Activated T-cell treated with anti-CD3 and anti-CD28 coated beads, Interleukin-2, amount 50 U/mL, for 24 hours (primary cell): ENCODE measurements around the gene ADSL.
A peak's percentile ranks its signal among the peaks of the same experiment; 100 is the strongest.

Experiments used
- DNase-seq: peaks from one replicate; pipeline ENCODE4 v3.0.0-alpha.2; 2020
- H3K27ac Mint-ChIP-seq: 2 replicates; pipeline ENCODE4 v1.8.0; 2020; ENCODE audit warnings: mild to moderate bottlenecking, mixed read lengths
- H3K27me3 Mint-ChIP-seq: 2 replicates; pipeline ENCODE4 v1.8.0; 2020; ENCODE audit warnings: mixed read lengths
- H3K36me3 Mint-ChIP-seq: 2 replicates; pipeline ENCODE4 v1.8.0; 2020; ENCODE audit warnings: low read depth, mixed read lengths
- H3K4me1 Mint-ChIP-seq: 2 replicates; pipeline ENCODE4 v1.8.0; 2020; ENCODE audit warnings: low read depth, mixed read lengths
- H3K4me3 Mint-ChIP-seq: 2 replicates; pipeline ENCODE4 v1.8.0; 2020; ENCODE audit warnings: mild to moderate bottlenecking, moderate library complexity, mixed read lengths
- H3K9me3 Mint-ChIP-seq: 2 replicates; pipeline ENCODE4 v1.8.0; 2020; ENCODE audit warnings: mixed read lengths

The ADSL gene

DNA sequence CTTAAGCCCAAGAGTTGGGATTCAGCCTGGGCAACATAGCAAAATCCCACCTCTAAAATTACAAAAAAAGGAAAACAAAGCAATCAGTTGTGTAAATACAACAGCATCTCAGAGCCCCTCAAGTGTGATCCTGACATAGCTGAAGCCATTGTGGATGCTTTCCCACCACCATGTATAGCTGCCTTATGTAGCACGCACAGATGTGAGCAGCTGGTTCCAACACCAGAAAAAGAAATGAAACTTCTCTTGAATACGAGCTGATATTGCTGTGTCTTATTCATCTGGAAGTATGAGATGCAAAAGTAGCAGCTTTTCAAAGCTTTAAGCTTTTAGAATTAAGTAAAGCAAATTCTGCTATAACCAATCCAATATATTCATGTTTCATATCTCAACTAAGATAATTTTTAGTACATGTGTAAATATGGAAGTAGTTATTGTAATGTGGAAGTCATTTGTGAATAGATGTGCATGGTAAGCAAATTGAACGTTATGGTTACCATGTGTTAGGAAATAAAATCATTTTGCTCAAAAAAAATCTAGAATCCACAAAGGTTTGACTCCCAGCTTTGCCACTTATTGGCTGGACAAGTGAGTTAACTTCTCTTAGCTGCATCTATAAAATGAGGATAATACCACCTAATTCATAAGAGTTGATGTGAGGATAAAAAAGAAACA, 87.3 kb downstream of the ADSL start:
- Mint-ChIP-seq H3K36me3 (peaks cover 63% of the 10 kb centered on the region), H3K4me3 (no peak overlapping the region), H3K27me3 (no peaks in the 10 kb centered on the region), H3K9me3 (no peaks in the 10 kb centered on the region), H3K4me1 (peaks cover 55% of the 10 kb centered on the region), H3K27ac (peak overlapping the region; percentile 49)
- DNase-seq: no peak

DNA sequence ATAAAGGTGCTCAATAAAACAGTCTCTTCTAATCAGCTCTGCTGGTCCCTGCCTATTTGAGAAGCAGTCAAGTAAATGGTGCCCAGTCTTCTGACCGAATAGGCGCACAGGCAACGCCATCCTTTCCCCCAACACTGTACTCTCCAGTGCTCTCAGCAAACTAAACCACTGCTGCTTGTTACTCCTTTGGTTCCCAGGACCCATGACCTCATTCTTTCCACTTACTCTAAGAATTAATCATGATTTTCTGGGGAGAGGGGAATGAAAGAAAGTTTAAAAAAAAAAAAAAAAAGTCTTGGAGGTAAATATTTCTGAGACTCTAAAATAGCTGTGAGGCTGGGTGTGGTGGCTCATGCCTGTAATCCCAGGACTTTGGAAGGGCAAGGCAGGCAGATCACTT, 87.8 kb downstream of the ADSL start:
- no peaks in the 10 kb centered on the region for H3K27me3 Mint-ChIP-seq
- no peaks in the 10 kb centered on the region for H3K9me3 Mint-ChIP-seq
- H3K4me1 Mint-ChIP-seq: peaks cover 58% of the 10 kb centered on the region
- H3K4me3 Mint-ChIP-seq: no peak overlapping the region
- peak overlapping the region; percentile 49 for H3K27ac Mint-ChIP-seq
- H3K36me3 Mint-ChIP-seq: peaks cover 58% of the 10 kb centered on the region
- DNase-seq: no peak

DNA sequence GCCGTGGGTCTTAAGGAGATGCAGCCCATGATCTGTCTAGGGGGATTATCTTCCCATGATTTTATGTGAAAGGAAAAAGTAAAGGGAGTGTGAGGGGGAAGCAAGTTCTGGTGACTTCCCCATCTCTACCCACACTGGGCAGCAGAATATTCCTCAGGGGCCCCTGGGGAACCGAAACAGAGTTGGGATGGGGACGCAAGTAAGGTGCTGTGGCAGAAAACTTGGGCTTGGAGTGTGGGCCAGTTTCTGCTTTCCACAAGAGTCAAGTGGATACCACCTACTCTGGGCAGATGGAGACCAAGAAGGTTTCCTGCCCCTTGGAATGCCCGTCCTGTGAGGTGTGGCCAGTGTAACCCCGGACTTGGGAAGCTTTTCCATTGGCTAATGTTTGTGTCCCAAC, 88.4 kb downstream of the ADSL start:
- H3K27ac Mint-ChIP-seq: peak overlapping the region; percentile 32
- no peaks in the 10 kb centered on the region for H3K27me3 Mint-ChIP-seq
- peaks cover 61% of the 10 kb centered on the region for H3K4me1 Mint-ChIP-seq
- DNase-seq: peak; percentile 12
- H3K9me3 Mint-ChIP-seq: no peaks in the 10 kb centered on the region
- peaks cover 55% of the 10 kb centered on the region for H3K36me3 Mint-ChIP-seq
- H3K4me3 Mint-ChIP-seq: no peak overlapping the region

DNA sequence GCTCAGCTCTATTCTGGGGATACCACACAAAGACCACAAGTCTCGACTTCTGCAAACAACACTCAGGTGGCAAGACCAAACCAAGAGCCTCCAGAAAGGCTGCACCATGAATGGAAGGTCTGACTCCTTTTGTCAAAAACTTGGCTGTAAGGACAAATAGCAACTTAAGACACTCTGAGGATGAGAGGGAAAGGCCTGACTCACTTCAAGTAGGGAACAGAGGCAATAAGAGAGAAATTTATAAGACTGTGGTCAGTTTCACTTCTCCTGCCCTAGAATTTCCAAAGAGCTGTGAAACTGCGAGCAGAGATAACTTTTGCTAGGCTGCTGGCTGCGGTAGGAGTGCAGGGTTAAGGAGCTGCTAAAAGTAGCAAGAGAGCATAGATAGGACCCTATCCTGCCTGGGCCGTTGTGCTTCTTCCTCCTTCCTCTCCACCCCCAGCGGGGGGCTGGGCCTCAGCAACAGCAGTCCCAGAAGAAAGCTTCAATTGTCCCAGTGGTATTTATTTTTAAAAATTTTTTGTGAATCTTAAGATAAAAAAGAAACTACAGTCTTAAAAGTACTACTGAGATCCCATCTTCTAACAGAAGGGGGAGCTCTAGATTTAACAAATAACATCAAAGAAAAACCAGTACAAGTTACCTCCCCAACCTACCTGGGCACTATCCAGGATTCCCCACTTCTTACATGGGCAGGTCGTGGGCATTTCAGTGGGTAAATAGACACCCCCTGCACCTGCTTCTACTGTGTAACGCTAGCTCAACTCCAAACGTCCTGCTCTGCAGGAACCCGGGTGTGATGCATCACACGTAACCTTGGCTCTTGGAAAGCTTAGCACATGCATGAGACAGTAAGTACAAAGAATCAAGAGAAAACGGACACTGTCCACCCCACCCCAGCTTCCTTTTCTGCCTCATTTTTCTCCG, 90.5 kb downstream of the ADSL start:
- H3K27me3 Mint-ChIP-seq: no peaks in the 10 kb centered on the region
- peak overlapping the region; percentile 30 for H3K4me3 Mint-ChIP-seq
- no peaks in the 10 kb centered on the region for H3K9me3 Mint-ChIP-seq
- H3K4me1 Mint-ChIP-seq: peaks cover 71% of the 10 kb centered on the region
- H3K36me3 Mint-ChIP-seq: peaks cover 51% of the 10 kb centered on the region
- peak; percentile 60 for DNase-seq
- H3K27ac Mint-ChIP-seq: peak overlapping the region; percentile 70
